Large intestine (tissue), 3 donors: ENCODE data around the gene MAD1L1. TPM values are rescaled to one million over a fixed set of nuclear protein-coding genes. Genes with fewer than 3 reads are reported as not detected.
A peak's percentile ranks its signal among the peaks of the same experiment; 100 is the strongest.

Experiments used
- DNase-seq, 2 donors: peaks; one replicate each; pipeline versions ENCODE4 v3.0.0 to v3.0.0-alpha.2; 2013
- H3K27ac ChIP-seq: one replicate; pipeline ENCODE4 v1.5.1; 2013; ENCODE audit warnings: low read length
- H3K27me3 ChIP-seq: 2 replicates; pipeline ENCODE4 v1.6.1; 2013; ENCODE audit warnings: low read length; ENCODE audit not compliant: control insufficient read depth, insufficient read depth
- H3K36me3 ChIP-seq: 2 replicates; pipeline ENCODE4 v1.6.1; 2013; ENCODE audit warnings: low read length; ENCODE audit not compliant: control insufficient read depth, insufficient read depth
- H3K4me1 ChIP-seq: one replicate; pipeline ENCODE4 v1.6.1; 2013; ENCODE audit warnings: low read length; ENCODE audit not compliant: control insufficient read depth, insufficient read depth
- H3K4me3 ChIP-seq: one replicate; pipeline ENCODE4 v1.5.1; 2013; ENCODE audit warnings: low read length
- H3K9me3 ChIP-seq: one replicate; pipeline ENCODE4 v1.6.1; 2013; ENCODE audit warnings: mild to moderate bottlenecking, low read depth, low read length, moderate library complexity; ENCODE audit not compliant: control insufficient read depth
- WGBS: methylation state at CpG from one replicate; pipeline ENCODE4 v1.1.5; 2013; ENCODE audit warnings: low lambda C conversion rate; ENCODE audit not compliant: insufficient coverage; 5-methylcytosine and 5-hydroxymethylcytosine counted together
- polyA plus RNA-seq: library from polyadenylated mRNA; unstranded; fragments of 120-200 nt; gene quantifications from one replicate; pipeline ENCODE4 v1.2.1, GENCODE V29; 2013

The MAD1L1 gene
- polyA plus RNA-seq, 1 donor = 15.1 TPM

DNA sequence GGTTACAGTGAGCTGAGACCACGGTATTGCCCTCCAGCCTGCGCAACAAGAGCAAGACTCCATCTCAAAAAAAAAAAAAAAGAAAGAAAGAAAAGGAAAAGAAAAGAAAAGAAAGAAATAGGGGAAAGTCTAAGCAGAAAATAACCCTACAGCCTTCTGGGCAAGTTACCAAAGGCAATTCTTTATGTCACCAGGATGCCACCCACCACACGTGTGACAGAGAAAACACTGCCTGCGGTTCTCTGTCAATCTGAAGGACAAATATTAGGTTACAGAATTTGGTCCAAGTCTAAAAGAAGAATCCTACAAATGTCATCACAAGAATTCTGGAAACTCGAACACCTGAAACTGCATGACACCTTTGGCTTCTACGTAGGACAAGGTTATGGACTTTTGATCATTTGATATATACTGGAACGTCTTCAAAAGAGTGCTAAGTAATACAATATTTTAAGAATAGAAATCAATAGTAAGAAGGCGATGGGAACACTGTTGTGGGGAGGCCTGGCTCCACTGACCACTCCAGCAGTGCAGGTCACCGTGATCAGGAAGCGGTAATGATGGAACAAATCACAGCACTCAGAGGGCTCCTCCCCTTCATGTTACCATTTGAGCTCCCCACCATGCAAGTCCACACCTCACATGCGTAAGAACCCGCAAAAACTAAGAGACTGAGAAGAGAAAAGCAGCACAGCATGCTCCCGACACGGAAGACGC, 75.8 kb downstream of the MAD1L1 start:
- Histone ChIP-seq H3K27me3 (no peaks in the 10 kb centered on the region), H3K4me3 (no peak overlapping the region), H3K27ac (no peak overlapping the region), H3K9me3 (peaks cover 7% of the 10 kb centered on the region), H3K36me3 (no peaks in the 10 kb centered on the region), H3K4me1 (peaks cover 15% of the 10 kb centered on the region)
- 93% methylated on average over 5 of the region's 15 CpGs for WGBS
- DNase-seq = no peak

DNA sequence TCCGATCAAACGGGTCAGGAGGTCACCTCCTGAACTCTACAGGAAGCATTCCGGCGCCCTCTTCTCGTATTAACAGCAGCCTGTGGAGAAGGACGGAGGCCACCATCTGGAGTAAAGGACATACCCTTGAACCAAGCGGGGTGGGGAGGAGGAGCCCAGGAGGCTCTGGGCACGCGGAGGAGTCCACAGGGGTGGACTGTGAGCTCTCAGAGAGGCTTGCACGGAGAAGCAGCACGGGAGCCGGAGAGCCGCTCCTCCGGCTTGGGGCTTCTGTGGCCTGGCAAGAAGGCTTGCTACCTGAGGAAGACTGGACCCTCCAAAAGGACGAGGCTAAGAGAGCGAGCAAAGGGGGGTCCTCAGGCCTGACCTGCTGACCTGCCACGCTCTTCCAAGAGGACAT, 77.9 kb downstream of the MAD1L1 start:
- Histone ChIP-seq H3K27ac (no peak overlapping the region), H3K9me3 (no peaks in the 10 kb centered on the region), H3K4me3 (no peak overlapping the region), H3K27me3 (no peaks in the 10 kb centered on the region), H3K36me3 (no peaks in the 10 kb centered on the region), H3K4me1 (peaks cover 19% of the 10 kb centered on the region)
- no peak for DNase-seq
- WGBS = no CpG with 5 or more reads among the region's 17 CpGs

DNA sequence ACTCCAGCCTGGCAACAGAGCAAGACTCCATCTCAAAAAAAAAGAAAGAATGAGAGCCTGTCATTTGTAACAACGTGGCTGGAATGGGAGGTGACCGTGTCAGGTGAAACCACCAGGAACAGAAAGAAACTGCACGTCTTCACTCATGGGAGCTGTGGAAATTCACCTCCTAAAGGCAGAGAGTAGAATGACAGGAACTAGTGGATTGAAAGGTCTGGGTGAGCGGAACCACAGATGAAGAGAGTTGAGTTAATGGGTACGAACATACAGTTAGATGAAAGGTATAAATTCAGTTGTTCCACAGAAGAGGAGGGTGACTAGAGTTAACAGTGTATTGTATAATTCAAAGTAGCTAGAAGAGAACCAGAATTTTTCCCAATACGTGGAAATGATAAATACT, 78.6 kb downstream of the MAD1L1 start:
- no peaks in the 10 kb centered on the region for H3K9me3 ChIP-seq
- H3K36me3 ChIP-seq = no peaks in the 10 kb centered on the region
- WGBS = 100% methylated on average over 3 of the region's 6 CpGs
- peaks cover 21% of the 10 kb centered on the region for H3K4me1 ChIP-seq
- no peak for DNase-seq
- no peak overlapping the region for H3K27ac ChIP-seq
- H3K4me3 ChIP-seq = no peak overlapping the region
- no peaks in the 10 kb centered on the region for H3K27me3 ChIP-seq

DNA sequence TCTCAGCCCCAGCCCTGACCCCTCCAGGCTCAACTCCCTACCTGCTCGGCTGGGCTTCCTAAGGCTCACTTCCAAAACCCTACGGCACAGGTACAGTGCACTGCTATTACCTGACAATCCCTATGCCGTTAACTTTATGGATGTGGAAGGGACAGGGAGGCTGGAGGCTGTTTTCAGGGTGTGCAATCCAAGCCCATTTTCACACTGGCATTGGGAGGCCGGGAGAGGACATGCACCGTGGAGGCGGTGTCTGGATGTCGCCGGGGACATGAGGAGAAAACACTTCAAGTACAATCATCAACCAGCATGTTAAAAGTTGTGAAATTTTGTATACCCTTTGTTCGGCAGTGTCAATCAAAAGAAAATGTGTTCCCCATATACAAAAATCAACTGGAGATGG, 80.1 kb downstream of the MAD1L1 start:
- H3K36me3 ChIP-seq = peaks cover 8% of the 10 kb centered on the region
- no peaks in the 10 kb centered on the region for H3K27me3 ChIP-seq
- no peaks in the 10 kb centered on the region for H3K9me3 ChIP-seq
- H3K27ac ChIP-seq = no peak overlapping the region
- H3K4me1 ChIP-seq = peaks cover 11% of the 10 kb centered on the region
- H3K4me3 ChIP-seq = no peak overlapping the region
- no CpG with 5 or more reads among the region's 9 CpGs for WGBS
- no peak for DNase-seq

DNA sequence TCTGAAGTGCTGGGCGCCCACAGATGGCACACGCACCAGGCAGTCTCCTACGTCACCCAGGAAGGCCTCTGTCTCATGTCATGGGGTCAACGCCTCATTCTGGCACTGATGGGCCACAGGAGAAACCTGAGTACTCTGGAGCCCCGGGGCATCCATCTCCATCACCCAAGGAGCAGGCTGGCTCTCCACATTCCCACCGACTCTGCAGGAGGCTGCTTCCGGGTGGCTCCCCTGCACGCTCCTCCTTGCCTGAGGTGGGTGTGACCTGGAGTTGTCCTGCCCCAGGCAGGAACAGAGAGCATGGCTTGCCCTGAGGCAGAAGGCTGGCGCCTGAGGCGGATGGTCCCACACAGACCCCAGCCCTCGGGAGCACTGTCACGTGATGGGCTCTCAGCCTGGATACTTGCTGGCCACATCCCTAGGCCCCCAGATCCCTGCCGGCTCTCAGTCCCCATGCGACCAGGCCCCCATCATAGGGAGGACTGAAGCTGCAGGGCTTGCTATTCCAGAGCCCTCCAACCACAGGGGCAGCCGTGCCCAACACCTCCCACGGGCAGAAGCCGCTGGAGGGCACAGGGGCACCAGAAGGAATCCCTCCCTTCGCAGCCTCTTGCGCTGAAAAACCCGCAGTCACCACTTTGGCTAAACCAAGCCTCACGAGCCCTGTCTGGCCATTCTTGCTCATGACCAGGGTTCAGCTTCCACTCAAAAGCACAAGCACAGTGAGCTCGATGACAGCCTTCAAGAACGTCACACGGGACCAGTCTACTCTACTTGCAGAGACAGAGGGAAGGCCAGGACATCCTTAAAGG, 80.7 kb downstream of the MAD1L1 start:
- H3K36me3 ChIP-seq = peaks cover 14% of the 10 kb centered on the region
- H3K4me3 ChIP-seq = no peak overlapping the region
- no peaks in the 10 kb centered on the region for H3K27me3 ChIP-seq
- whole genome bisulfite sequencing = no CpG with 5 or more reads among the region's 24 CpGs
- DNase-seq = no peak
- no peaks in the 10 kb centered on the region for H3K9me3 ChIP-seq
- H3K27ac ChIP-seq = no peak overlapping the region
- peaks cover 6% of the 10 kb centered on the region for H3K4me1 ChIP-seq

DNA sequence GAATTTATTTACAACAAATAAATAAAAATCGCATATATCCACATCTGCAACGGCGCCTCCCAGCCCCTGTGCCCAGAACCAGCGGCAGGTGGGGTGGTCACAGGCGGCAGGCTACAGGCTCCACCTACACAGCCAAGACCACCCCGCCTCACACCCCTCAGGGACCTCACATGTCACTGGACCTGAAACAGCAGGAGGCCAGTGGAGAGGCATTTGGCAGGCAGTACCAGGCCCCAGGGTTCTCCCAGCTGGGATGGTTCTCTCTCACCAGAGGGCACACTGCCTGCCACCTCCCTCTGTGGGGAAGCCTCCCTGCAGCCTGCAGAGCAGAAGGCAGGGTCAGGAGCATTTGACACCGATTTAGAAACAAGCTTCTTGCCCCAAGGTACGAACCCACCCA, 81.5 kb downstream of the MAD1L1 start:
- no peak for DNase-seq
- Histone ChIP-seq H3K4me3 (no peak overlapping the region), H3K36me3 (peaks cover 15% of the 10 kb centered on the region), H3K4me1 (peaks cover 6% of the 10 kb centered on the region), H3K9me3 (no peaks in the 10 kb centered on the region), H3K27ac (no peak overlapping the region), H3K27me3 (no peaks in the 10 kb centered on the region)
- no CpG with 5 or more reads among the region's 8 CpGs for WGBS

DNA sequence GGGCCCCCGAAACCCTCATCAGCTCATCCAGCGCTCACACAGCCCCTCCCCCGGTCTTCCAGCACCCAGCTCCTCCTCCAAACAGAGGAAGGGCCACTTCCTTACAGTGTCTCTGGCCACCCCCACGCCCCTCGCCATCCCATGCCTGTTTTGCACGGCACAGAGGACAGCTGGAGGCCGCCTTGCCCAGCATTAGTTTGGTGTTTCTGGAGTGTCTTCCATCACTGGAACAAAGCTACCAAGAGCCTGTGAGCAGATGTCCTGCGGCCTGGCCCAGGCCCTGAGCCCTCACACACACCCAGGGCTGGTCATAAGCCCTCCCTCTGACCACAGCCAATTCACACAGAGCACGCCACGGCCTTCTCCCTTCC, 82.3 kb downstream of the MAD1L1 start:
- no peak overlapping the region for H3K4me3 ChIP-seq
- H3K27ac ChIP-seq = no peak overlapping the region
- H3K36me3 ChIP-seq = peaks cover 19% of the 10 kb centered on the region
- no peak for DNase-seq
- no peaks in the 10 kb centered on the region for H3K27me3 ChIP-seq
- no peaks in the 10 kb centered on the region for H3K9me3 ChIP-seq
- no CpG with 5 or more reads among the region's 10 CpGs for WGBS
- H3K4me1 ChIP-seq = peaks cover 6% of the 10 kb centered on the region

DNA sequence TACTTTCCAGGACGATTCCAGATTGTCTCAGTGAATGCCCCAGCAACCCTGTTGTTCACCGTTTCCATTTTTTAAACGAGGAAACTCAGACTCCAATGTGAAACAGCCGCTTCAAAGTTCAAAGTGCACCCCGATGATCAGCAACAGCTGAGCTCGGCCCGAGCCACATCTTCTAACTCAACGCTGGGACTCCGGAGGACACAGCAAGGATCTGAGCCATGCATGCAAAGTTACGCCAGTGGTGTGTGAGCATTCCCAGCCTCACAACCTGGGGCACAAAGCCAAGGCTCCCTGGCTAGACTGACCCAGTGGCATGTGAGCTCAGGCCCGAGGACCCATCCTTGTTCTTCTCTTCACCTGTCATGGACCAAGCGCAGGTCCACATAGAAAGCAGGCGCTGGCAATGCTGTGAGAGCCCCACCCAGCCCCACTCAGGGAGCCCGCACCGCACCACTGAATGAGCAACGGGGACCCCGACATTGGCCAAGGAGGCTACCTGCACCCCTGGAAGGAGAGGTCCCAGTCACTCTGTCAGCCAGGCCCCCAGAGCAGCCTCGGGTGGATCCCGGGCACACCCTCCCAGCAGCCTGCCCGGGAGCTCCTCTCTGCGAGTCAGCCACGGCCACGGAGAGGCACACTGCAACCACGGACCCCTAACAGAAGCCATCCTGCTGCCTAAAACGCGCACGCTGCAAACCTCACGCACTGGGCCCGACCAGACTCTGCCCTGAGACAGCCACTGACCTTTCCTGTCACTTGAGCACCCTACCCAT, 82.9 kb downstream of the MAD1L1 start:
- H3K4me3 ChIP-seq = no peak overlapping the region
- H3K9me3 ChIP-seq = no peaks in the 10 kb centered on the region
- DNase-seq = peak in 1 of 2 donors; percentile 49
- peaks cover 25% of the 10 kb centered on the region for H3K36me3 ChIP-seq
- H3K27me3 ChIP-seq = no peaks in the 10 kb centered on the region
- WGBS = 60% methylated on average over 1 of the region's 29 CpGs
- H3K27ac ChIP-seq = no peak overlapping the region
- peaks cover 6% of the 10 kb centered on the region for H3K4me1 ChIP-seq

DNA sequence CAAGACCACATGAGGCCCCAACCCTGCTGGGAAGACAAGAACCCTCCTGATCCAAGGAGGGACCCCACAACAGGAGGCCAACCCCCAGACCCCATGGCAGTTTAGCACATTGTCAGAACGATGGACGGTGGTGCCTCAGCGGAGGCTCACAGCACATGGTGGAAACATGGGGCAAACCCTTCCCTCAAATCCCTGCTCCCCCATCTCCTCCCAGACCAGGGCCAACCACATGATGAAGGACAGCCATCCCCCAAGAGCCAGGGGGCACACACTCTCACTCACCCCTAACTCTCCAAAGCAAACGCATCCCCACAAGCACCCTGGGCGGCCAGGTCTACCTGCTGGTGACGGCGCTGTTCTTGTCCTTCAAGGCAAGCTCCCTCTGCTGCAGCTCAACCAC, 83.9 kb downstream of the MAD1L1 start:
- Histone ChIP-seq H3K36me3 (peaks cover 26% of the 10 kb centered on the region), H3K27ac (no peak overlapping the region), H3K4me1 (peaks cover 6% of the 10 kb centered on the region), H3K9me3 (no peaks in the 10 kb centered on the region), H3K4me3 (no peak overlapping the region), H3K27me3 (no peaks in the 10 kb centered on the region)
- DNase-seq = no peak
- WGBS = no CpG with 5 or more reads among the region's 7 CpGs

DNA sequence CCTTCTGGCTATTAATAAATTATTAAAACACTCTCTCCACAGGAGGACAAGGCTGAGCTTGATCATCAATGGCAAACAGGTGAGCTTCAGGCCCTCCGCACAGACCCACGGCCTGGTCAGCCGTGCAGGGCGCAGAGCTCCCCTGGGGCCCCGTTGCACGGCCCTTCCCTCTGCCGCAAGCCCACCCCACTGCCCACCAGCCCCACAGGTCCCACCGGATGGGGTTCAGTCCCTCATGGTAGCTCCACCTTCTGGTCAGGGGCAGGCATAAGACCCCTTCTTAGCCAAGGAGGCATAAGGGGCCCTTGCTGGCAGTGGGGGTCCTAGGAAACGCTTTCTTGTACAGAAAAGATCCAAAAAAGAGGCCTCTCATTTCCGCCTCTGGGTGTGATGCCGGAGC, 84.6 kb downstream of the MAD1L1 start:
- WGBS = no CpG with 5 or more reads among the region's 11 CpGs
- Histone ChIP-seq H3K4me3 (no peak overlapping the region), H3K27ac (no peak overlapping the region), H3K9me3 (no peaks in the 10 kb centered on the region), H3K4me1 (peaks cover 6% of the 10 kb centered on the region), H3K36me3 (peaks cover 29% of the 10 kb centered on the region), H3K27me3 (no peaks in the 10 kb centered on the region)
- no peak for DNase-seq
